ENCODE results near the gene TBX5. TPM values are rescaled to one million over a fixed set of nuclear protein-coding genes. Genes with fewer than 3 reads are reported as not detected.
A peak's percentile ranks its signal among the peaks of the same experiment; 100 is the strongest.

TBX5 gene
- total and polyA plus RNA-seq, 2 of the 4 experiments (the other 2 are of a cell fraction), result 13.3 to 14.7 TPM

DNA sequence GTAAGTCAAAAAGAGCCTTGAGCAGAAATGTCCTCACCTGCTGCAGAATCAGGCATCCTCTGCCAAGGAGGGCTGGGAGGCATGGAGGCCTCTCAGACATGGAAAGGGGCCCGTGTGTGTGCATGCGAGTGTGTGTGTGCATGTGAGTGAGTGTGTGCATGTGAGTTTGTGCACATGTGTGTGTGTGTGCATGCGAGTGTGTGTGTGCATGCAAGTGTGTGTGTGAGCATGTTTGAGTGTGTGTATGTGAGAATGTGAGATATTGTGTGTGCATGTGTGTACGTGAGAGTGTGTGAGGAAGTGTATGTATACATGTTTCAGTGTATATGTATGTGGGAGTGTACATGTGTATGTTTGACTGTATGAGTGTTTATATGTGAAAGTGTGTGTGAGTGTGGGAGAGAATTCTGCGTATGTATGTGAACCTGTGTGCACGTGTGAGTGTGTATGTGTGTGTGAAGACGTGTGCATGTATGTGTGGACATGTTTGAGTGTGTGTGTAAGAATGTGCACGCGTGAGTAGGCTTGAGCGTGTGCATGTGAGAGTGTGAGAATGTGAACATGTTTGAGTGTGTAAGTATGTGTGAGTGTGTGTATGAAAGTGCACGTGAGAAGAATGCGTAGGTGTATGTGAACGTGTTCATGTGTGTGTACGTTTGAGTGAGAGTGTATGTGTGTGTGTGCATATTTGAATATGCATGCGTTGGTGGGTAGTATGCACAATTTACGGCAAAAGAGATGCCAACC is 90.8 kb downstream of the TBX5 start (continued):
- TF ChIP-seq RCOR1 (IDR thresholded peaks at IDR 0.05; ENCODE audit: insufficient replicate concordance, low read length), result no peak

DNA sequence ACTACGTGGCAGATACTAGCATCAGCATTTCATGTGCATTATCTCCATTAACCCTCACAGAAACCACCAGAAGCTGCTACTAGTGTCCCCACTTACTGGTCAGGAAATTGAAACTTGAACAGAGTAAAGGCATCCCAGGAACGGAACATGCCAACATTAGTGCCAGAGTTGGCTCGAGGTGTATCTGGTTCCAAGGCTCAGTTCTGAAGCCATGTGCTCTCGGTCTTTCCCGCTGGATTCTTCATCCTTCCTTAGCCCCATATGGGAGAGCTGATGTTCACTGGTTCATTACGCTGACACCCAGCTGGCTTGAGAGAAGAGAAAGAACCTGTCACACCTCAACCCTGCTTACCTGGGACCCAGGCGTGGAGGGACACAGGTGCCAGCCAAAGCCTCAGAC is 91.5 kb downstream of the TBX5 start:
- Histone ChIP-seq H3K79me1 (ENCODE audit: low read depth in 1 of 2, low read length in 2 of 2) (no peaks in the 10 kb centered on the region), H2BK120ac (ENCODE audit: low read depth, low read length) (peak overlapping the region; percentile 35), H3K4ac (ENCODE audit: low read depth, low read length) (peak overlapping the region; percentile 24; the same call in 1 of the 2 replicates), H3K4me2 (ENCODE audit: low read depth, low read length) (no peak overlapping the region), H2BK20ac (ENCODE audit: low read depth, low read length) (peak overlapping the region; percentile 38; the same call in 1 of the 2 replicates), H2AK9ac (replicated peaks; ENCODE audit: low read depth, low read length, poor library complexity) (no peak overlapping the region), H2BK15ac (ENCODE audit: low read depth, low read length) (peak overlapping the region; percentile 19; the same call in 1 of the 3 replicates), H3K9me3 (ENCODE audit: control insufficient read depth, insufficient read depth, low read length) (no peaks in the 10 kb centered on the region), H3K14ac (replicated peaks; ENCODE audit: low read depth, low read length) (no peak overlapping the region), H3K36me3 (ENCODE audit: control insufficient read depth, insufficient read depth, low read length) (no peaks in the 10 kb centered on the region), H3K27me3 (ENCODE audit: control insufficient read depth, insufficient read depth, low read length) (no peaks in the 10 kb centered on the region), H4K5ac (ENCODE audit: low read depth, low read length) (no peak overlapping the region), H3K23ac (ENCODE audit: low read depth, low read length) (peak overlapping the region; percentile 23; the same call in 1 of the 2 replicates), H2AK5ac (ENCODE audit: low read depth, low read length) (peak overlapping the region; percentile 7; the same call in 1 of the 2 replicates), H4K20me1 (ENCODE audit: insufficient read depth, low read length) (no peaks in the 10 kb centered on the region), H4K8ac (ENCODE audit: low read depth in 2 of 2, low read length in 2 of 2) (no peak overlapping the region), H2BK5ac (ENCODE audit: low read depth, low read length, poor library complexity, severe bottlenecking) (no peak overlapping the region), H3K27ac (ENCODE audit: insufficient read depth, low read length) (no peak overlapping the region), H3K4me3 (ENCODE audit: insufficient read depth, low read depth, low read length) (no peak overlapping the region), H3K56ac (ENCODE audit: extremely low read depth, insufficient read depth, low read length) (no peak overlapping the region), H3K4me1 (ENCODE audit: control insufficient read depth, insufficient read depth, low read length) (peaks cover 4% of the 10 kb centered on the region), H3K18ac (ENCODE audit: low read depth, low read length) (no peak overlapping the region), H3K9me1 (ENCODE audit: insufficient read depth, low read length) (peaks cover 16% of the 10 kb centered on the region), H4K91ac (ENCODE audit: insufficient read depth, low read depth, low read length) (0 out of 2 replicates have a peak overlapping the region, but pooled peaks have one; percentile 7), H3K9ac (ENCODE audit: low read depth, low read length) (no peak overlapping the region), H2AFZ (replicated peaks; ENCODE audit: low read length, poor library complexity) (no peak overlapping the region)
- dilution Hi-C loops (cut with HindIII; ENCODE audit: low sequenced_read_pairs, unreplicated experiment) (no loop called here), in situ Hi-C loops (cut with MboI; ENCODE audit: low sequenced_read_pairs) (no loop called here), intact Hi-C loops (cut with micrococcal nuclease) (loop anchor here (1.0 kb wide), 1 partner anchor 34 kb away; no protein-coding TSS in a partner anchor)
- CTCF ChIA-PET, result no interaction called here
- WGBS, 2 experiments (ENCODE audit: extremely low coverage in 2 of 2, insufficient read length in 1 of 2), result no CpG with 5 or more reads among the region's 7 CpGs
- BruUV-seq (replicated peaks), result no TSS peak
- DNase-seq, result no peak
- ATAC-seq (ENCODE audit: low read depth), result no peak
- POLR2A ChIA-PET (ENCODE audit: unreplicated experiment), result no interaction called here
- TF ChIP-seq, protein P1, sequence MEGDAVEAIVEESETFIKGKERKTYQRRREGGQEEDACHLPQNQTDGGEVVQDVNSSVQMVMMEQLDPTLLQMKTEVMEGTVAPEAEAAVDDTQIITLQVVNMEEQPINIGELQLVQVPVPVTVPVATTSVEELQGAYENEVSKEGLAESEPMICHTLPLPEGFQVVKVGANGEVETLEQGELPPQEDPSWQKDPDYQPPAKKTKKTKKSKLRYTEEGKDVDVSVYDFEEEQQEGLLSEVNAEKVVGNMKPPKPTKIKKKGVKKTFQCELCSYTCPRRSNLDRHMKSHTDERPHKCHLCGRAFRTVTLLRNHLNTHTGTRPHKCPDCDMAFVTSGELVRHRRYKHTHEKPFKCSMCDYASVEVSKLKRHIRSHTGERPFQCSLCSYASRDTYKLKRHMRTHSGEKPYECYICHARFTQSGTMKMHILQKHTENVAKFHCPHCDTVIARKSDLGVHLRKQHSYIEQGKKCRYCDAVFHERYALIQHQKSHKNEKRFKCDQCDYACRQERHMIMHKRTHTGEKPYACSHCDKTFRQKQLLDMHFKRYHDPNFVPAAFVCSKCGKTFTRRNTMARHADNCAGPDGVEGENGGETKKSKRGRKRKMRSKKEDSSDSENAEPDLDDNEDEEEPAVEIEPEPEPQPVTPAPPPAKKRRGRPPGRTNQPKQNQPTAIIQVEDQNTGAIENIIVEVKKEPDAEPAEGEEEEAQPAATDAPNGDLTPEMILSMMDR (conservative IDR thresholded peaks at IDR 0.05; ENCODE audit: low read depth, low read length), result no peak
- TF ChIP-seq, protein P2, sequence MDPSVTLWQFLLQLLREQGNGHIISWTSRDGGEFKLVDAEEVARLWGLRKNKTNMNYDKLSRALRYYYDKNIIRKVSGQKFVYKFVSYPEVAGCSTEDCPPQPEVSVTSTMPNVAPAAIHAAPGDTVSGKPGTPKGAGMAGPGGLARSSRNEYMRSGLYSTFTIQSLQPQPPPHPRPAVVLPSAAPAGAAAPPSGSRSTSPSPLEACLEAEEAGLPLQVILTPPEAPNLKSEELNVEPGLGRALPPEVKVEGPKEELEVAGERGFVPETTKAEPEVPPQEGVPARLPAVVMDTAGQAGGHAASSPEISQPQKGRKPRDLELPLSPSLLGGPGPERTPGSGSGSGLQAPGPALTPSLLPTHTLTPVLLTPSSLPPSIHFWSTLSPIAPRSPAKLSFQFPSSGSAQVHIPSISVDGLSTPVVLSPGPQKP (IDR thresholded peaks at IDR 0.05; ENCODE audit: borderline replicate concordance, low read depth, low read length), result no peak
- TF ChIP-seq RAD21 (IDR thresholded peaks at IDR 0.05; ENCODE audit: low read length) (no peak), CHD1 (IDR thresholded peaks at IDR 0.05; ENCODE audit: low read depth, low read length) (no peak), SMC3 (IDR thresholded peaks at IDR 0.05; ENCODE audit: low read depth, low read length) (no peak), BHLHE40 (IDR thresholded peaks at IDR 0.05; ENCODE audit: low read depth, low read length) (no peak), RCOR1 (IDR thresholded peaks at IDR 0.05; ENCODE audit: insufficient replicate concordance, low read length) (no peak), RFX5 (IDR thresholded peaks at IDR 0.05; ENCODE audit: low read depth, low read length) (no peak), MAZ (IDR thresholded peaks at IDR 0.05; ENCODE audit: borderline replicate concordance, low read depth, low read length) (no peak), FOS (IDR thresholded peaks at IDR 0.05; ENCODE audit: low read depth, low read length) (no peak), MAFK (IDR thresholded peaks at IDR 0.05; ENCODE audit: low read depth, low read length) (no peak)
- TF ChIP-seq, protein P3, sequence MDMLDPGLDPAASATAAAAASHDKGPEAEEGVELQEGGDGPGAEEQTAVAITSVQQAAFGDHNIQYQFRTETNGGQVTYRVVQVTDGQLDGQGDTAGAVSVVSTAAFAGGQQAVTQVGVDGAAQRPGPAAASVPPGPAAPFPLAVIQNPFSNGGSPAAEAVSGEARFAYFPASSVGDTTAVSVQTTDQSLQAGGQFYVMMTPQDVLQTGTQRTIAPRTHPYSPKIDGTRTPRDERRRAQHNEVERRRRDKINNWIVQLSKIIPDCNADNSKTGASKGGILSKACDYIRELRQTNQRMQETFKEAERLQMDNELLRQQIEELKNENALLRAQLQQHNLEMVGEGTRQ (IDR thresholded peaks at IDR 0.05; ENCODE audit: low read depth, low read length), result no peak
